COLO829 (cell line): ENCODE results near the gene CDHR3.

Source experiments
- DNase-seq: peaks from one replicate; pipeline ENCODE4 v3.0.0; 2012; ENCODE audit warnings: low spot score

Gene CDHR3

DNA sequence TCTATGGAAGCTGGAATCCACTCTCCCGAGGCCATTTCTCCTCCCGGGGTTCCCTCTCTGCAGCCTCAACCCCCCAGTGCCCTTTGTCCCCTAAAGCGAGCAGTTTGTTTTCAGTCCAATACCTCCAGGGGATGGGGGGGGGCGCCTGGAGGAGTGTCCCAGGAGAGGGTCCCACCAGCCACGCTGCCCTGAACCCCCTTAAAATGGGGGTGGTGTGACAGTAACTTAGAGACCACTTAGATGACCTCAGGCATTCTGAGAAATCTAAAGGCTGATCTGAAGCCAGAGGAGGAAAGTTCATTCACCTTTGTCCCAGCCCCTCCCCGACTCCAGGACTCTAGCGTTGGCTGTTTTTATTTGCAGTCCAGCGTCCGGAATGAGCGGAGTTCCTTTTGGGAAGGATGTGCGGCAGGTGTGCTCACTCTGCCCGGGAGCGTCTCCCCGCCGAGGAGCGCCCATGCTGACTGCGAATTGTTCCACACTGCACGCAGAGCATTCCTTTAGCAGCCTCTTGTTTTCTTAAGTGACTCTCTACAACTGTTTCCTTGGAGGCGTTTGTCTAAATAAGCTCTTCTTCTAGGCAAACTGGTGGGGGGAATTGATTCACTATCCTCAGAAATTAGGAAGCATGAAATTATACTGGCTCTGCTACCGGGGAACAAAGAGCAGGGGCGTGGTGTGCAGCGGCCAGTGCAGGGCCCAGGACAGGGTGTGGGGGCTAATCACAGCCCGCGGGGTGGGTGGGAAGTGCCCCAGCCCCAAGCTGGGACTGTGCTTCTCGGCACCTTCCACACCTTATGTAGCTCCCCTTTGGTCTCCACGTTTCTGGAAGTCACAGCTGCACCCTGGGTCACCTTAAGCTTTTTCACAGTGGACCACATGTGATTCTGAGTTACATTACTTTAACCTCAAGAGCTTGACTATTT, 102.8 kb downstream of the CDHR3 start:
- DNase-seq = no peak

DNA sequence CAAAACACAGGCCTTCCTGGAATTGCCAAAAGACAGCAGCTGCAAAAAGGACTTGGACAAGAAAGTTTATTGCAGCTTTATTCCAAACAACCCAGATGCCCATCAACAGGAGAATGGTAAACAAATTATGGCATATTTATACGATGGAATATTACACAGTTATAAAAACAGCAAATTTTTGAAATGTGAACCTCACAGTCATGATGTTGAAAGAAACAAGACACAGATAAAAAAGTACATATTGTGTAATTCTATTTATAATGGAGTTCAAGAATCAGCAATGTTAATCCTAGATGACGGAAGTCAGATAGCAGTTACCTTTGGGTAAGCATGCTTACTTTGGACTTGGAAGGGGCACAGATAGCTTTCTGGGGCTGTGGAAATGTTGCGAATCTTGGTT, 104.6 kb downstream of the CDHR3 start:
- DNase-seq = no peak

DNA sequence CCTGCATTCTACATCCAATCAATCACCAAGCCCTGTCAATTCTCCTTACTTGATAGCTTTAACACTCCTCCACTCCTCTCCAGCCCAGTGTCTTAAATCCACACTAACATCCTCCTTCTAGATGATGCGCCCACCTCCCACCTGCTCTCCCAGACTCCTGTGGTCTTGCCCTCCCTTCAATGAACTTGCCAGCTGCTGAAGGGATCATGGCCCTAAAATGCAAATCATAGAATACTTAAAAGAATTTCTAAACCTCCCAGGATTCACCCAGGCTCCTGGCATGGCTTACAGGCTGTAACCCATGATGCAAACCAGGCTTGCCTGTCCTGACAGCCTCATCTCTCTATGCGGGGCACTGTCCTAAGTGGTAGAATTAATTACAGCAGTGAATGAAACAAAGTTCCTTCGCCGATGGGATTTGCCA, 105.5 kb downstream of the CDHR3 start:
- DNase-seq = no peak

DNA sequence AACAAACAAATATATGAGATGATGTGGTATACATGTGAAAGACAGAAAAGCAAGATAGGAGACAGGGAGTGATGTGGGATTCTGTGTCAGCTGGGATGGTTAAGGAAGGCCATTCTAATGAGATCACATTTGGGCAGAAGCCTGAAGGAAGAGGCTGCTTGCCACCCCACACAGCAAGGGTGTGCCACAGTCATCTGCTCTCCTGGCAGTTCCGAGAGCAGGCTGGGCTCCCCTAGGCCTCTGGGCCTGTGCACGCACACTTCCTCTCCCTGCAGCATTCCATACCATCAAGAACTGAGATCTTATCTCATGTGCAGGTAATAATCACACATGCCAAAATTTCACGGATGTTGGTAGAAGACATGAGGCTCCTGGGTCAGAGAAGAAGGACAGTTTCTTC, 105.9 kb downstream of the CDHR3 start:
- no peak for DNase-seq

DNA sequence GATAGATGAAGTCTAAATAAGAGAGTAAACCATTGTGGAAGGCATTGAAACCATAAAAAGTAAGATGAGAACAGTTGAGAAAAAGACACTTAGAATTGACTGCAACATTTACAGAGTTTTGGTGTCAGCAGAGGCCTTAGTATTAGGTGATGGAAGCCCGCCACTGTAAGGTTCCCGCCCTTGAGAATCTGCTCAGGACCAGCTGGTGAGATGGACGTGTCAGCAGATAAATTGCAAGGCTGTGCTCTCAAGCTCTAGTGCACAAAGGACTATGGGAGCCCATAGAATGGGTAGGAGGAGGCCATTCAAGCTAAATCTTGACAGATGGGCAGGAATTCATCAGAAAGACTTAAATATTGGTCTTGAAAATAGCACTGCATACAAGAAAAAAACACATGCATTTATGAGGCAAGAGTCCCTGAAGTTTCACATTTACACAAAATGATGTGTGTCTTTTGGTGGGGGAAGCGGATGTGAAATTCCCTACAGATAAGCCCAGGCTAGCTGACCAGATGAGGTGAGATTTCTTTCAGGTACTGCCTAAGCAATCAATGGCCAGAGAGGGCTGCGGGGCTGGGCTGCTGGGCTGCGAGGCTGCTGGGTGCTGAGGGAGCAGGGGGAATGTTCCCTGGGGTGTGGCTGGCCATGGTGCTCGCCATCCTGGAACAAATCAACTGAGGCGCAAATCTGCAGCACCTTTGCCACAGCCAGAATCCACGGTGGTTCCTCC, 106.6 kb downstream of the CDHR3 start:
- DNase-seq = no peak

DNA sequence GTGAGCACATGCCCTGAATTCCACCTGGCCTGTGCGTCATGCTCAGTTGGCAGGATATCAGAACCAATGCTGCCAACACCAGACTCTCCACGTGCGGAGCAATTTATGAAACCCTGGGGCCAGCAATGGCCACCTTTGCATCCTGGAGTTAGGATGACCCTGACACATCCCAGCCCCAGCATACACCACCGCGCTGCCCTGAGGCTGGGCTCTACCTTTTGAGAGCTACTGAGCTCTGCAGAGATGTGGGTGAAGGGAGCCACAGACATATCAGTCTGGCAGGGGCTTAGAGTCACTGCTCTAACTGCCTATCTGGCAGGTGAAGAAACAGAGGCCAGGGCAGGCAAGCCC, 107.1 kb downstream of the CDHR3 start:
- no peak for DNase-seq

DNA sequence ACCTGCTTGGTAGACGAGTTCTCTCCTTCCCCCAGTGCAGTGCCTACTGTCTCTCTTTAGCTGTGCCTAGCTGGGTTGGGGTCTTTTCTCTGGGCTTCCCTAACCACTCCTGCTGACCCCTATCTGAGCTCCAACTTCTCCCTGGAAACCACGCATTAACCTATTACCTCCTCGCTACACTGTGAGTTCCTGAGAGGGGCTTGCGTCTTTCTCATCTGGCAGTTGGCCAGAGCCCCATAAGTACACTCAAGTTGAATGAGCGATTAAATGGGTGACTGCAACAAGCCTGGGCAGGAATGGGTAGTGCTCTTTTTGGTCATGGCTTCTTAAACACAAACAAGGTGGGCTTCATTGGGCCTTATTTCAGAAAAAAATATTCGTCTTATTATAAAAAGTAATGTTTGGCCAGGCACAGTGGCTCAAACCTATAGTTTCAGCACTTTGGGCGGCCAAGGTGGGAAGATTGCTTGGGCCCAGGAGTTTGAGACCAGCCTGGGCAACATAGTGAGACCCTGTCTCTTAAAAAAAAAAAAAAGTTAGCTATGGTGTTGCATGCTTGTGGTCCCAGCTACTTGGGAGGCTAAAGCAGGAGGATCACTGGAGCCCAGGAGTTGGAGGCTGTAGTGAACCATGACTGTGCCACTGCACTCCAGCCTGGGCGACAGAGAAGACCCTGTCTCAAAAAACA, 107.6 kb downstream of the CDHR3 start:
- DNase-seq = no peak

DNA sequence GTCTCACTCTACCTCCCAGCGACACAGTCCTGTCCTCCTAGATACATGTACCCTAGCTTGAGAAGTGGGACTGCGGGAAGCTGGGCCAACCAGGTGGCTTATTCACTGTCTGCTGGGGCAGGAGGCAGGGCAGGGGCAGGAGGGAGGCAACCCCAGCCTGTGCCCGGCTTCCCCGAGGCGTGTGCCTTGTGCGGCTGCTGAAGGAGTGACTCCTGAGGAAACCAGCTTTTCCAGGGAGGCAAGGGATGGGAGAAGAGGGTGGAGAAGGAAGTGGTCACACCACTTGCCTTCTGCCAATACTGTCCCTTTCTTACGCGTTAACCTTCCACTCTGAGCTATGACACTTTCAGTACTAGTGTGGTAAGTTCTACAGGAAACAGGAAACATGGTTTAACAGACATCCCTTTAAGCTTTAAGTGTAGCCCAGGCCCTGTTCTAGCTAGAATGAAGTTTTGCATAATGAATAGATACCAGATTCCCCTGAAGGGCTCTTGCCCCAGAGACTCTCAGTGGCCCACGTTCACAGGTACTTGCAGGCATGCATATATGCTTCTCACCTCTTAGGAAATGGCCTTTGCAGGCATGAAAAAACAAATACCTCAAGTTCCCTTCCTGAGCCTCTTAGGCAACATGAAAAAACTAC, 108.4 kb downstream of the CDHR3 start:
- DNase-seq = peak; percentile 38

DNA sequence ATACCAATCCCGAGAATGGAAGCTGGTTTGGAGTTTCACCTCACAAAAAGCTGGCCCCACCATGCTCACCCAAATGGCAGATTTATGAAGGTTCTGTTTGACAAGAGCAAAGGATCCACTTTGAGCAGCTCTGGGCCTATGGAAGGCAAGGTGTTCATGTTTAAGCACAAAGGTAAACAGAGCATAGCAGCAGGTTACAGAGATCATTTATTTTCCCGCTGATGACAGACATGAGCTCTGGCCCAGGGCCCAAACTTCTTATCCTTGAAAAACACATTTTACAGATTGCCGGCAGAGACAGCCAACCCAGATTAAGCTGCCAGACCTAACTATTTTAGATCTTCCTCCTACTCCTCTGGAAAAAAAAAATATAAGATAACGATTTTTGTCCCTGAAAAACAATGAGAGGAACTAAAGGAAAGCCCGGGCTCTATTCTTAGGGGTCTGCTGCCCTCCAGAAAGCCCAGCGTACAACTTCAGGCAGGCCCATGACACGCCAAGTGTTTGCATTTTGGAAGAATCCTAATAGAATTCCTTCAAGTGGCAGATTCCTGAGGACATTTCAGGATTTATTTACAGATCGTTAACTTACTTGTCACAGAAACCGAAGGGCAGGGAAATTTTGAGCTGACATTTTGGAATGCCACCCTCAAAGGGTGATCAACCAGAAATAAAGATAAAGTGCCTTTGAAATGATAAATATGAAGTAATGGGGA, 109.1 kb downstream of the CDHR3 start:
- DNase-seq = no peak

DNA sequence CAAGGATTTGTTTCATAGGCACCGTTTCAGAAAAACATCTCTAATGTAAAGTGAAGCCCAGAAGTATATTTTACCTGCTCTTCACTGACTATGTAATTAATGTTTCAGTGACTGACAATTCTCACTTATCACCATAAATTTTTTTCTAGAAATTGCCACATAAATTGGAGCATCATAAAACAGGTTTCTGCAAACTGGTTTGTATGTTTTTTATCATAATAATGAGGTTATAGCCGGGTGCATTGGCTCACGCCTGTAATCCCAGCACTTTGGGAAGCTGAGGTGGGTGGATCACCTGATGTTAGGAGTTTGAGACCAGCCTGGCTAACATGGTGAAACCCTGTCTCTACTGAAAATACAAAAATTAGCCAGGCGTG, 109.6 kb downstream of the CDHR3 start:
- DNase-seq = no peak

DNA sequence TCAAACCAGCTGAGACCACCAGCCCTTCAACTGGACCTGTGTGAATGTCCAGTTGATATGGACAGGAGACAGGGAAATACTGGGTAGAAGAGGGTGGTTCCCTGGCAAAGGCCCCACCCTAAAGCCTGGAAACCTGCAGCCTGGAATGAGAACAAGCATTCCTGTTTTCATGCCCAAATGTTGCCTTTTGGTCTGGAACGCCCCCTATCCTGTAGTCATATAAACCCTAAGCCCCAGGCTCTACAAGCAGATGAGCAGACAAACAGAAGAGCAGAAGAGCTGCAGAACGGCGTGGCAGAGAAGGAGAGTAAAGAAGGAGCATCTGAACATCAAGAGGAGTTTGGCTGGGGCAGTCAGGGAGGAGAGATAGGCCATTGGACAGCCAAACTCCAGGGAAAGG, 110.6 kb downstream of the CDHR3 start:
- DNase-seq = no peak

DNA sequence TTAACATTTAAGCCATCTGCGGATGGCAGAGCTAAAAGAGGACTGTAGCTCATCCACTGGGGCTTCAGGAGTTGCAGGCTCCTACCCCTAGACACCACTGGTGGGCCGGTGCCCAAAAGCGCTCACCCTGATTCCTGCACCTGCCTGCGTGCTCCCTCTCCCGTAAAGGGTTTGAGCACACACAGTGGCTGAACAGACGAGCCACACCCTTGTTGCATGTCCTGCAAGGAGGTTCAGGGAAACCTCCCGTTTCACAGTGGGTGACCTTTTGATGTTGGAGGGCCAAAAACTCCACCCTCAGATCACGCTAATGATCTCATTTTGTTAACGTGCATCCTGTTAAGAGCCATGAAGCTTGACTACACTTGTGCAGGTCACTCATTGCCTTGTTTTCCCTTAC, 111.2 kb downstream of the CDHR3 start:
- no peak for DNase-seq

DNA sequence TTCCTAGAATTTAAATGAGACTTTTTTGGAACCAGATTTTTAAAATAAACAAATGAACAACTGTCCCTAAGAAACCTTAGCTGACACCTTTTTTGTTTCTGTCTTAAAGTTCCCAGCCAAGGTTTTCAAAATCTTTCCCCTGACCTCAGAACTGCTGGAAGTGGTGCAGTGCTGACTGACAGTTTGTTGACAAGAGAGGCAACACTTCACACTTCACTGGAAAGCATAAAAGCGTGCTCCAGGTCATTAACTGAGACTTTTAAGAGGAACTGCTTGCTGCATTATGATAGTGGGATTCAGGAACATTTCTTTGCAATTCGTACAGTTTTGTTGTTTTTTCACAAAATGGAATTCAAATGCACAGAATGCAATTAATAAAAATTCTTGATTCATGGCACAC, 112.9 kb downstream of the CDHR3 start:
- no peak for DNase-seq

DNA sequence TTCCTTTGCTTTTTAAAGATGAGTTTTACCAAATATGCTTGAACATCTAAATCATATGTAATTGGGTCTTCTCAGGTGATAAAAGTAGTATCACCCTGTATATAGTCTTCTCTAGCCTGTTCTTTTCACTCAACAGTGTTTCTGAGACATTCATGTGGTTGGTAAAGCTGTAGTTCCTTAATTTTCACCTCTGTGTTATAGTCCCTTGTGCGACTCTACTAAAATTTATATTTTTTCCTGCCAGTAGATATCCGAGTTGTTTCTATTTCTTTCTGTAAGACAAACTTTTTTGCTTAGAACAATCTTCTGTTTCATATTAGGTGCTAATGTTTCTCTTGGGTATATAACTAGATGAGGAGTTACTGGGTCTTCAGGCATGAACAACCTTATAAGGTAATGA, 113.5 kb downstream of the CDHR3 start:
- DNase-seq = no peak

DNA sequence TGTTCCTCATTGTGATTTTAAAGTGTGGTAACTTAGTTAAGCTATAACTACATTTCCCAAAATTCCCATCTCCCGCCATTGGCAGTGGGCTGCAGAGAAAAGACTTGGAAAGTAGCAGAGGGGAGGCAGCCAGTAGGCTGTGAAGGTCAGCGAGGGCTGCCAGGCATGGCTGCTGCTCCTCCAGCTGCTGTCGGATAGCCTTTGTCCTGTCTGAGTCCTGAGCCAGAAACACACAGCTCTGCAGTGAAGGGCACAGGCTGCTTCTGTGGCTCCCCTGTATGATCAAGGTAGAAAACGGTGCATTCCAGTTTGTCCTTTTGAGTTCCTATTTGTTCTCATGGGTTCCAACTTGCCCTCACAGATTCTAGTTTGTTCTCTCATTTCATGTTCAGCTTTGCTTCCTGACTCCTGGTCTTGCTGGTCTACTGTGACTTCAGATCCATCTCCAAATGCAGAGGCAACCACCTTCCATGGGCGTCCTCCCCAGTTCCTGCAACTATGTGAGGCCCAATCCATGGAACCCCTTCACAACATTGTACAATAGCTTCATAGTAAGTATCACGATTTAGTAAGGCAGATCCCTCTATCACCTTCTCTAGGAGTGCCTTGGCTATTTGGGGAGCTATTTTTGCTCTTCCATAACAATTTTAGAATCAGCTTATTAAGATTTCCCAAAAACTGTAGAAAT, 117.4 kb downstream of the CDHR3 start:
- no peak for DNase-seq

DNA sequence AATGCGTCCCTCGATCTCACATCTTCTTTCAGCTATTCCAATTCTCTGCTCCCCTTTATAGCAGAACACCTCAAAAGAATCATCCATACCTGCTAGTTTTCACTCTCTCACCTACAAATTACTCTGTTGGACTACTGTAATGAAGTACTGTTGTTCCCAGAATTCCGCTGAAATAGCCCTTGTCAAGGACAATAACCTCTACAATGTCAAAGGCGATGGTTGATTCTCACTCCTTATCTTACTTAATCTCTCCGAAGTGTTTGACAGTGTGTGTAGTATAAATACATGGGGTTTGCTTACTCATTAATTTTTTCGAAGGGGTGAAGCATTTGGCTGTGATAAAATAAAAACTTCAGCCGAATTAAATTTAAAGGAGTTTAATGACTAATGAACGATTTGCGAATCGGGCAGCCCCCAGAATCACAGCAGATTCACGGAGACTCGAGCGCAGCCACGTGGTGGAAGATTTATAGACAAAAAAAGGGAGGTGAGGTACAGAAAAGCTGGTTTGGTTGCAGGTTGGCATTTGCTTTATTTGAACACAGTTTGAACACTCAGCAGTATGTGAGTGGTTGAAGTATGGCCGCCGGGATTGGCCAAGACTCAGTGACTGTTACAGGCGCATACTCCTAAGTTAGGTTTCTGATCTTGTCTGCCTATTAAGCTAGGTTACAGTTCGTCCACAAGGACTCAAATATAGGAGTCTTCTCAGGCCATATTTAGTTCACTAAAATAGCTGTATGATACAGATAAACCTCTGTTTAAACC, 119.2 kb downstream of the CDHR3 start:
- no peak for DNase-seq
